Spleen (tissue), 7 donors: ENCODE results near the gene FAM72B.
"Not testable (repeated sequence)": the region's sequence is repeated elsewhere in the genome, so short reads cannot be mapped to it uniquely, and the experiment has no call there.

Experiments
- CTCF ChIP-seq, 11 experiments: fragments of 200-600 bp in 7 of 11; fragments of 450-650 bp in 4 of 11; sonication (generic) in 4 of 11; IDR thresholded peaks in 8 of 11; conservative IDR thresholded peaks in 3 of 11; 1 replicate in 7 of 11; 2 replicates in 4 of 11; pipeline versions ENCODE4 v1.4.0 to v1.8.0; 2016 to 2021; ENCODE audit warnings: antibody characterized with exemption in 11 of 11, inconsistent platforms in 4 of 11, mild to moderate bottlenecking in 1 of 11
- POLR2A ChIP-seq, 3 donors: fragments of 450-650 bp; IDR thresholded peaks; one replicate each; pipeline ENCODE4 v1.5.1; 2017; ENCODE audit warnings: antibody characterized with exemption in 3 of 3, mild to moderate bottlenecking in 1 of 3
- POLR2AphosphoS5 ChIP-seq, 3 donors: sonication (generic); formaldehyde crosslinking; IDR thresholded peaks; one replicate each; pipeline ENCODE4 v1.5.1; 2017; ENCODE audit warnings: antibody characterized with exemption in 3 of 3
- donor health status: DM: no; HTN: no; CAD: no; lungs with moderate emphysema.
- donor health status: DM: no; HTN: no; CAD: no.
- donor health status: DM: no; HTN: no; CAD: no.

- TF ChIP-seq CTCF (IDR thresholded peaks at IDR 0.05 in 8 of 11, conservative IDR thresholded peaks at IDR 0.05 in 3 of 11); POLR2A (IDR thresholded peaks at IDR 0.05); POLR2AphosphoS5 (IDR thresholded peaks at IDR 0.05): not testable (repeated sequence)
Measured at GRCh38 chr1:121208375-121208774, 24.2 kb upstream of the FAM72B start.
